PC-9 (cell line): Measurements from ENCODE around the gene ADAP1.
"Not testable (repeated sequence)": the region's sequence is repeated elsewhere in the genome, so short reads cannot be mapped to it uniquely, and the experiment has no call there.

Source experiments
- CTCF ChIP-seq: fragments of 200-600 bp; sonication (generic); conservative IDR thresholded peaks from 2 replicates; pipeline ENCODE4 v1.6.1; 2017; ENCODE audit warnings: mixed run types, antibody characterized with exemption, mild to moderate bottlenecking, moderate library complexity
- EZH2 ChIP-seq: fragments of 200-600 bp; sonication (generic); IDR thresholded peaks from 2 replicates; pipeline ENCODE4 v1.8.0; 2017; ENCODE audit warnings: antibody characterized with exemption, low read depth

GRCh38 chr7:1002026-1002425 lies 47.5 kb upstream of the ADAP1 start:
- TF ChIP-seq CTCF, EZH2: not testable (repeated sequence)
